Measurements from ENCODE around the gene TMEFF1.

TMEFF1 gene

GRCh38 chr9:100575765-100576386, 102.9 kb downstream of the TMEFF1 start:
- peak; percentile 52 for DNase-seq (ENCODE audit: low read depth)

GRCh38 chr9:100577776-100578448, 105.0 kb downstream of the TMEFF1 start, which contains the start of gene CAVIN4:
TSS of gene CAVIN4 (plus strand) at chr9:100578079. CDS start at chr9:100578144, 65 bp downstream.
- DNase-seq (ENCODE audit: low read depth) = no peak

DNA sequence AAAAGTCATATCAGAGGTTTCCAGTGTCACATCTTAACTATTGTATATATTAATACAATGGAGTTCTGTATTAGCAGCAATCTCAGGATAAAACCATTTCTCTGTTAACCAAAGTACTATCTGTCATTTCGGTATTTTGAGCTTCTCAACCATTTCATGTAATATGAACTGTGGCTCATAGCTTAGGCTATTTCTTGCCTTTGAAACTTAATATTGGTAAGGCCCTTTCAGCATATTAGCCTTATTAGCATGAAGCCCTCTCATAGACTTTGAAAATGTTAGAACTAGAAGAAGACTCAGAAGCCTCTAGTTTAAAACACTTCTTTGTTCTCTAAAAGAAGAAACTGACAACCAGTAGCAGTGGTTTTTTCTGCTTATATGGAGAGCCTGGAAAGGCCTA, 105.7 kb downstream of the TMEFF1 start:
- no peak for DNase-seq (ENCODE audit: low read depth)

DNA sequence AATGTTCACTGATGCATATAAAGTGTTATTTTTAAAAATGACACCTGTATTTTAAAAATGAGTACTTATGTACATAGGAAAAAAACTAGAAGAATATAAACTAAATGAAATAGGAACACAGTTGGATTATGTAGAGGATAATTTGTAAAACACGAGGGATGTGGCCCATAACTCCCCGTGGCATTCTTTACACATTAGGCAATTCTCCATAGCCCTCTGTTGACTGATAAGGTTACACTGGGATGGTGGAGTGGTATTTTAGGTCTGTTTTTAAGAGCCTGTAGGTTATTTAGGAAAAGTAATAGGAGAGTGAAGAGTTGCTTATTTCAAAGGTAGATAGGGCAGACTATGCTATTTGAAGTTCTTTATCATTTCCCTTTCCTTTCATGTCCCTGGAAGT, 106.7 kb downstream of the TMEFF1 start:
- DNase-seq (ENCODE audit: low read depth) = no peak

DNA sequence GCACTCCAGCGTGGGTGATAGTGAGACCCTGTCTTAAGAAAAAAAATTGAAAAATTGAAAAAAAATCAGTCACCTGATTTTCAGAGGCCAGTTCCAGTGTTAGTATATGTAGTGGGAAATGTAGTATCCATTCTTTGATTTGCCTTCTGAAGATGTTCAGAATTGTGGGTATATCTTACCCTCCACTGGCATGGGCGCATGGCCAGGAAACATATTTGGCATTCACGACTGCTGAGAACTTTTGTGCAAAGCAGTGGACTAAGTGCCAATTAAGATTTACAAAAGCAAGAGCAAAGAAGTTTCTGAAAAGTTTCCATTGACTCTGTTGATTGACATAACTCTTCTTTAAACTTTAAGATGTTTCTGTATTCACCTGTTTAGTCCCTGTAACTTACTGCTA, 107.3 kb downstream of the TMEFF1 start:
- no peak for DNase-seq (ENCODE audit: low read depth)

GRCh38 chr9:100581081-100581480, 108.1 kb downstream of the TMEFF1 start:
- DNase-seq (ENCODE audit: low read depth) = no peak

DNA sequence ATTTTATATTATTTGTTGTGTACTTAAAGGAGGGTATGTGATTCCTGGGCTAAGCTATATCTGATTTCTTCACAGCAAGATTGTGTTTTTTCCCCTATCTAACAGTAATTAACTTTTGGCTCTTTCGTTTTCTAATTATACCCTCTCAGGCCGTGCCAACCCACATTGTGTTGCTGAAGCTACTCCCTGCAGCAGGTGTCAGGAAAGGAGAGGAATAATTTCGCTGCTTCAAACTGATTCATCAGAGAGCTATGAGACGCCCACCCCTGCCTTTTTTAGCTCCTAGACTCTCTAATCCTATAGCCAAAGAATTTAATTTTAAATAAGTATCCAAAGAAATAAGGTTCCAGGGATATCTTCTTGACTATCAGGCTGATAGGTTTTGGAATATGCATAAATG, 108.7 kb downstream of the TMEFF1 start:
- DNase-seq (ENCODE audit: low read depth) = no peak

DNA sequence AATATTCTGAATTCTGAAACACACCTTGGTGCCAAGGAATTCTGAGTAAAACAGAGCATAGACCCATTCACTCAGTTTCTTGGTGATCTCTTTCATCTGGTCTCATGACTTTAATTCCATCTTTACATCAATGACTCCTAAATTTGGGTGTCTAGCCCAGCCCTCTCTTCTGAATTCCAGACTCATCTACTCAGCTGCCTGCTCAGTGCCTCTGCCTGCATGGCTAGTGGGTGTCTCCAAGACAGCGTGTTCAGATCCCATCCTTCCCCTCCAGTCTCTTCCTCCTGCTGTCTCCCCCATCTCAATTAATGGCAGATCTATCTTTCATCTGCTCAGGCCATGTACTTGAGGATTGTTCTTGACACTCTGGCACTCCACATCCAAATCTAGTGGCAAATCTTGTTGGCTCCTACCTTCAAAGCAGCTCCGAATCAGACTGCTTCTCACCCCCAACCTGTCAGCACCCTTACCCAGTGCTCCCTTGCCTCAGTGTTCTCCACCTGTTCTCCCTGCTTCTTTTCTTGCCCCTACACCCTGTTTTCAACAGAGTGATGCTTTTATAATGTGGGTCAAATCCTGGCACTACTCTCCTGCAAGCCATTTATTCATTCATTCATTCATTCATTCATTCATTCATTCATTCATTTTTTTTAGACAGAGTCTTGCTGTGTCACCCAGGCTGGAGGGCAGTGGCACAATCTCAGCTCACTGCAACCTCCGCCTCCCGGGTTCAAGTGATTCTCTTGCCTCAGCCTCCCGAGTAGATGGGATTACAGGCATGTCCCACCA, 110.3 kb downstream of the TMEFF1 start:
- DNase-seq (ENCODE audit: low read depth) = no peak

DNA sequence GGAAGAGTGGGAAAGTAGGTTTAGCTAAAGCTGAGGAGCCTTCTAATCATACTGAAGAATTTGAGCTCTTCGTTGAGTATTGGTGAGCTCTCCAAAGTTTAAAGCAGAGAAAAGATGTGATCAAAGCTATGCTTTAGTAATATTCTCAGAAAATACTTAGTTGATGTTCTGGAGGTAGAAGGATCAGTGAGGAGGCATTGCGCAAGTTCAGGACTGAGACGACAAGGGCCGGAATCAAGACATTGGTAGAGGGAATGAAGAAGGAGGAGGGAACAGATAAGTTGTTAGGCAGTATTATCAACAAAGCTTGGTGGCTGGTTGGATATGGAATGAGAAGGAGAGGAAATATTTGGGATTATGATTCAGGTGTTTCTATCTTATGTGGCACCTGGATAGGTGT, 112.0 kb downstream of the TMEFF1 start:
- DNase-seq (ENCODE audit: low read depth) = no peak

- no peak for DNase-seq (ENCODE audit: low read depth)
Measured at GRCh38 chr9:100586093-100586492, 113.1 kb downstream of the TMEFF1 start.

DNA sequence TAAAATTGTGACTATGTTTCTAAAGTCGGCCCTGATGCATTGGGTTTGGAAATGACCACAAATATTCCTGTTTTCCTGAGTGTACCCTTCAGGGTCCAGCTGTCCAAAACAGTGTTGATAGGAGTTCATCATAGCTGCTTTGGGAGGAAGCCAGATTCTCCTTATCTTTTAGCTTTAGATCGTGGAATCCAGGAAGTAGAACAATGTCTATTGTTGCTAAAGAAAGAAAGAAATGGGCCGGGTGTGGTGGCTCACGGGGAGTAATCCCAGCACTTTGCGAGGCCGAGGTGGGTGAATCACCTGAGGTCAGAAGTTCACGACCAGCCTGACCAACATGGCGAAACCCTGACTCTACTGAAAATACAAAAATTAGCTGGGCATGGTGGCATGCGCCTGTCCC, 114.4 kb downstream of the TMEFF1 start:
- no peak for DNase-seq (ENCODE audit: low read depth)

- DNase-seq (ENCODE audit: low read depth) = no peak
Measured at GRCh38 chr9:100589582-100589981, 116.6 kb downstream of the TMEFF1 start.

DNA sequence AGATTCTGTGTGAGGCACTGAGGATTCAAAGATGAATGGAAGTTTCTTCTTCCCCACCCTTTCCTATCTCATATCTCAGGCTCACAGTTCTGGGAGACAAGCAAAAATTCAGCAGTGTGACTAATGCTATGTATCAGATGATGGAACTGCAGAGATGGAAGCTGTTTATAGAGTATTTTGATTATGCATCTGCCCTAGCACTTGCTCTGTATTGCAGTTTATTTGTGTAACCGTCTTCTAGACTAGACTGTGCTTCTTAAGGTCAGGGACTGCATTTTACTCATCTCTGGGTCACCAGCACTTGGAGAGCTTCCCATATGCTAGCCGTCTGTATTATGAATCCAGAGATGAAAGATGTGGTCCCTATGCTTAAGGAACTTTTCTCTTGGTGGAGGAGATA, 117.5 kb downstream of the TMEFF1 start:
- no peak for DNase-seq (ENCODE audit: low read depth)

GRCh38 chr9:100591139-100591538, 118.2 kb downstream of the TMEFF1 start:
- DNase-seq (ENCODE audit: low read depth) = no peak

DNA sequence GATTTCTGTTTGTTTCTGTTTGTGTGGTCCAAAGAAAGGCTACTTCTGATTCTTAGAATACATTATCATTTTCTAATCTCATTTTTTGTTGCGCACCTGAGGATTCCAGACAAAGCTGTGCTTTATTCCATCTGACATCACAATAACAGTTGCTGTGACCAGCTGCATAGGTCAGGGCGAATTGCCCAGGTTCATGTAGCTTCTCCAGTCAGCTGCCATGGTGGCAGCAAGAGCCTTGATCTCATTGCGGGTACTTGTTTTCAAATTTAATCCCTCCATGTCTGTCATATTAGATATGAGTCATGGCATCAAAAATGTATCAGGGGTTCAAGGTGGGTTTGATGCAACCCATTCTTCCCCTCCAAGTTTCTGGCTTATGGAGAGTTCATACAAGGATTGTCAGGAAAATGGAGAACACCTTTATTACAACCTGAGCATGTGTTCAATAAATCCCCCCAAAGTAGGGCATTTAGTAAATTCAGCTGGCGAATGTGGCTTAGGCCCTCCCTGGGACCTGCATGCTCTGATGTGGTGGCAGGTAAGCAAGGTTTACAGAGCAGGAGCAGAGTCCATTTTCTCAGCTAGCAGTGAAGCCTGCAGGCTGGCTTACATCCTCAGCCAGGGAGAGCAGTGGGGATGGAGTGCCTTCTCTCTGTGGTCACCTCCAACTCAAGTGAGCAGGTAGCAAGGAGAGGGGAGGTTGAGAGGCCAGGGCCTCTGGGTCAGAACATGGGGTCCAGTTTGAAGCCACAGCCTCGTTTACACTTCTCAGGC, 118.9 kb downstream of the TMEFF1 start:
- DNase-seq (ENCODE audit: low read depth) = no peak

DNA sequence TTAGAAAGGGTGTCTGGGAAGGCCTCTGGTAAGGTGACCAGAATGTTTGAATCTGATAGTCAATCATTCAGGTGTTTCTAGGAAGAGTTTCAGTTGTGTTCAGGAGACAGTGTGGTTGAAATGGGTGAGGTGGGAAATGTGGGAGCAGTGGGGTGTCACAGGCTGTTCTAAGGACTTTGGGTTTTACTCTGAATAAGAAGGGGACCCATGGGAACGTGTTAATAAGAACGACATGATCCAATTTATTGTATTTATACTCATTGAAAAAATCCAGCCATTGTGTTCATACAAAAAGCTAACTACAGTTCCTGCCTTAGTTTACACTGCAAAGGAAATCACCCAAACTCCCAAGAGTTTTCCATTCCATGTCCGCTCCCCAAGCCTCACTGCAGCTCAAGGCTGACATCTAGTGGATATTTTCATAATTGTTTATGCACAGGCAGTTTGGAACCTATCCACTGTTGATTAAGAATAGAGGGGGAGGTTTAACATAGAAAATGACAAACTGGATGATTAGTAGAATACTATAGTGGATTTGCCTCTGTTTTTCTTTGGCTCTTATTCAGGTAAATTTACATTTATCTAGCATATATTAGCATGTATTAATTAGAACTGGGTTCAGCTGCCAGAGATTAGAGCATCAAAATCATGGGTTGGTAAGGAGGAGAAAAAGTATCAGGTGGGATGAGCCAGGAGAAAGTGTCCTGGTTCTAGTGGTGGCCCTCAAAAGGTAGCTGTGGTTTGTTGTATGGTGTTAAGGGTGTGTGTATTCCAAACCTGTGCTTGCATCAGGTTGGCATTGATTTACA, 122.6 kb downstream of the TMEFF1 start:
- peak; percentile 39 for DNase-seq (ENCODE audit: low read depth)

DNA sequence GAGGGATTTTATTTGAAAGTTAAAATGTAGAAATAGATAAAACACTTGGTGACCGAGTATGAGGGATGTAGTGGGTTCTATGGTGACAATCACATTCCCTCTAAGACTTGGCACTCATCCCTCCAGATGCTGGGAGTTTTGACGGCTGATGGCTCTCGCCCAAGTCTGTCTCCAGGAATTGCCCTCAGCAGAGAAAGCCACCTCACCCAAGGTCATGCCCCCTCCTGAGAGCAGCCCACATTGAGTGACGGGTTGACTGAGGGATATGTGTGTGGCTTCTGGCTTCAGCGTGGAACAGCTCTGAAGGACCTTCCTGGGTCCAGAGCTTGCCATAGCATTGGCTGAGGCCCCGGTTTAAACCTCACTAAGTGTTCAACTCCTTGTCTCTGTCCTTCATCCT, 124.3 kb downstream of the TMEFF1 start:
- no peak for DNase-seq (ENCODE audit: low read depth)

DNA sequence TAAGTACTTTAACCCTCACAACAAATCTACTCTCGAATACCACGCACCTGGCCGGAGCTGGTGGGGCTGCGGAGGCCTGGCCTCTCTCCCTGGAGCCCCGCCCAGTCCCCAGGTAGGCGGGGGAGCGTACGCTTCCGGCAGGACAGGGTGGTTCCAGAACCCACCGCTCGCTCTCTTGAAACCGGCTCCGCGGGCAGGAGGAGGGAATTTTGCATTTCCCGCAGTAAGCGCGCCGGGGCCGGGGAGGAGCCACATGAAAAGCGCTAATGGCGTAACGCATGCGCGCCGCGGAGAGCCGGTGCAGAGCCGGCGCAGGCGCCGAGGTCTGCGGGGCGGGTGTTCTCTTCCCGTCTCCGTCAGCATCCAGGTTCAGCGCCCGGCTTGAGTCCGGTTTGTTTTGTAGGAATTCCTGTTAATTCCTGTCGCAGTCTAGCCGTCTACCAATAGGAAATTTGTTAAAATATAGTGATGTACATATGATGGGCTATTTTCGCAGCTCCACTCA, 125.7 kb downstream of the TMEFF1 start:
- no peak for DNase-seq (ENCODE audit: low read depth)

DNA sequence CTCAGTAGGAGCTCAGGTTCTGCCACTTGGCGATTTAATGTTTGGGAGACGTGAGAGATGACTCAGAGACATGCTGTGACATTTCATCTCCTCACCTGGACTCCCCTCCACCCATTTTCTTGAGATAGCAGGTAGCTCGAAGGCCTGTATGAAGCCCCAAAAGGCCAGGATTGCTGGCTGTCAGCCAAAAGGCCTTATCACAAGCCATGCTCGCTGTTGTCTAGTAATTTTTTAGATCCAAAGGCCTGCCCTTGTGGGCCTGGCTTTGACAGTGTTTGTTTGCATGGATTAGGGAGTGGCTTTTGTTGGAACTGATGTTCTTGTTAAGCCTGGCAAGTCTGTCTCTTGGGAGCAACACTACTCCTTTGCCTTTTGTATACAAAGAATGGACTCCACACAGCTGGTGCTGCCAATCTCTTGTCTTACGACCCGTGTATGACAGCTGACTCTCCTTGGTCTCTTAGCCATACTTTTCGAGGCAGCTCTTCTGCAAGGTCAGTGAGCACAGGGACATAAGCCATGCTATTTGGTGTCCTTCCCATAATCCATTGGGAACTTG, 127.7 kb downstream of the TMEFF1 start:
- DNase-seq (ENCODE audit: low read depth) = no peak

- DNase-seq (ENCODE audit: low read depth) = no peak
Measured at GRCh38 chr9:100601216-100601615, 128.3 kb downstream of the TMEFF1 start.

- DNase-seq (ENCODE audit: low read depth) = no peak
Measured at GRCh38 chr9:100602342-100602801, 129.4 kb downstream of the TMEFF1 start.

All from HS-5 (cell line).